ENCODE data around the gene OR52E4.

OR52E4 gene

GRCh38 chr11:5929571-5930368 is 49.3 kb downstream of the OR52E4 start:
- no peak for DNase-seq (ENCODE audit: low spot score)

- no peak for DNase-seq (ENCODE audit: low spot score)
Observed at GRCh38 chr11:5930614-5931013, 50.2 kb downstream of the OR52E4 start.

GRCh38 chr11:5931061-5931460 is 50.6 kb downstream of the OR52E4 start:
- DNase-seq (ENCODE audit: low spot score): no peak

- DNase-seq (ENCODE audit: low spot score): no peak
Observed at GRCh38 chr11:5932671-5933070, 52.2 kb downstream of the OR52E4 start.

GRCh38 chr11:5933116-5933515 is 52.7 kb downstream of the OR52E4 start:
- DNase-seq (ENCODE audit: low spot score): no peak
